ENCODE measurements around the gene RALGAPA1.

The RALGAPA1 gene

DNA sequence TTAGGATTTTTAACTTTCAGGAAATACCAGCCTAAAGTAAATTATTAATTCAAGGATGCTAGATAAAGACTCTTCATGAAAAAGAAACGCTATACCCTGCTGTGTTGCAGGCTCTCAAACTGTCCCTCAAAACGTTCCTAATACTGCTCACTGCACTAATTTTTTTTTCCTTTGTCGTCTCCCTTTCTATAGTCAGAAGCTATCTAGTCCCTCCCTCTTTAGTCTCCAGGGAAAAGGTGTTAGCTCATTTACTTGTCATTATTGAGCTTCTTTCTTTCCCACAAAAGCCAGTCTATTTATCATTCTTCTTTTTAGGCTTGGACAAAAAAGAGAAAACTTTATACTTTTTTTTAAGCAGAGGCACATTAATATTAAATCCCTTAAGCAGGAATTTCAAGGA lies 305.4 kb downstream of the RALGAPA1 start:
- in situ Hi-C loops (cut with MboI; ENCODE audit: low sequenced_read_pairs), result no loop called here

DNA sequence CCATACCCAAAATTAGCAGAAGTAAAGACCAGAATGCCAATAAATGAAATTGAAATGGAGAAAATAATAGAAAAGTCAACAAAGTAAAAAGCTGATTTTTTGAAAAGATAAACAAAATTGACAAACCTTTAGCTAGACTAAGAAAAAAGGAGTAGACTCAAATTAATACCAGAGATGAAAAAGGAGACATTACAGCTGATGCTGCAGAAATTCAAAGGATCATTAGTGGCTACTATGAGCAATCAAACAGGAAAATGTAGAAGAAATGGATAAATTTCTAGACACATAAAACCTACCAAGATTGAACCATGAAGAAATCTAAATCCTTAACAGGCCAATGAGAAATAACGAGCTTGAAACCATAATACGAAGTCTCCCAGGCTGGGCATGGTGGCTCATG lies 309.9 kb downstream of the RALGAPA1 start:
- in situ Hi-C loops (cut with MboI; ENCODE audit: low sequenced_read_pairs), result no loop called here

DNA sequence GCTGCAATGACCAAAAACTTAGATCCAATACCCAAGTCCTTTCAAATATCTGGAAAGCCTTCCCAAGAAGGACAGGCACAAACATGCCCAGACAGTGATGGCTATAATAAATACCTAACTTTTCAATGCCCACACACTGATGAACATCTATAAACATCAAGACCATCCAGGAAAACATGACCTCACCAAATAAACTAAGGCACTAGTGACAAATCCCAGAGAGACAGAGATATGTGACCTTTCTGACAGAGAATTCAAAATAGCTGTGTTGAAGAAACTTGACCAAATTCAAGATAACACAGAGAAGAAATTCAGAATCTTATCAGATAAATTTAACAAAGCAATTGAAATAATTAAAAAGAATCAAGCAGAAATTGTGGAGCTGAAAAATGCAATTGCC lies 313.8 kb downstream of the RALGAPA1 start:
- in situ Hi-C loops (cut with MboI; ENCODE audit: low sequenced_read_pairs), result no loop called here

DNA sequence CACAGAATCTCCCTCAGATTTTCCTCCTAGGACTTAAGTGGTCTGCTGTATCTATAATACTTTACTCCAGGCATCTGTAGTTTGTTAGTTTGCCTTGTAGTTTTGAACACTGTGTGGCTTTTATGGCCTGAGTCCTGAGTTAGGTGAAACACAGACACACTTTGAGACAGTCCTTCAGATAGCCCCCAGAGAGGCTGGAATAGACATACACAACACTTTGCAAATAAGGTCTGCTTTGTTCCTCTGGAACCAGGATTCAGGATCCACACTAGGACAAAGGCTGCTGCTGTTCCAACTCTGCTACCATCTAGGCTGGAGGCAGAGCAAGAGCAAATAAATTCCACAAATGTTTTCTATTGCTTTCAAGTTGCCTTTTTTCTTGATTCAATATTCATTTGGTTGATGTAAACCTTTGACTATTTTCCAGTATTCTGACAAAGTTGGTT lies 316.5 kb downstream of the RALGAPA1 start:
- in situ Hi-C loops (cut with MboI; ENCODE audit: low sequenced_read_pairs), result no loop called here
